Measurements from ENCODE around the gene ACADS.

ACADS gene

GRCh38 chr12:120757226-120757742 is 31.7 kb downstream of the ACADS start:
- no peak for DNase-seq (ENCODE audit: low read depth in 2 of 2)

- no peak for DNase-seq (ENCODE audit: low read depth in 2 of 2)
Observed at GRCh38 chr12:120757949-120758348, 32.3 kb downstream of the ACADS start.

GRCh38 chr12:120758798-120759590 is 33.4 kb downstream of the ACADS start:
- no peak for DNase-seq (ENCODE audit: low read depth in 2 of 2)

- no peak for DNase-seq (ENCODE audit: low read depth in 2 of 2)
Observed at GRCh38 chr12:120759591-120760348, 34.1 kb downstream of the ACADS start.

- no peak for DNase-seq (ENCODE audit: low read depth in 2 of 2)
Observed at GRCh38 chr12:120760349-120761254, 35.0 kb downstream of the ACADS start.

GRCh38 chr12:120761519-120761934 is 35.9 kb downstream of the ACADS start:
- peak; percentile 87 to 89 for DNase-seq (ENCODE audit: low read depth in 2 of 2)

GRCh38 chr12:120762086-120762485 is 36.5 kb downstream of the ACADS start:
- DNase-seq (ENCODE audit: low read depth in 2 of 2): no peak

GRCh38 chr12:120763250-120763649 is 37.6 kb downstream of the ACADS start:
- no peak for DNase-seq (ENCODE audit: low read depth in 2 of 2)

GRCh38 chr12:120764816-120765215 is 39.2 kb downstream of the ACADS start:
- DNase-seq (ENCODE audit: low read depth in 2 of 2): no peak

GRCh38 chr12:120766566-120766965 is 40.9 kb downstream of the ACADS start:
- no peak for DNase-seq (ENCODE audit: low read depth in 2 of 2)

- no peak for DNase-seq (ENCODE audit: low read depth in 2 of 2)
Observed at GRCh38 chr12:120767071-120768024, 41.7 kb downstream of the ACADS start.

GRCh38 chr12:120771097-120771496 is 45.5 kb downstream of the ACADS start:
- no peak for DNase-seq (ENCODE audit: low read depth in 2 of 2)

GRCh38 chr12:120774169-120774916 is 48.7 kb downstream of the ACADS start:
- no peak for DNase-seq (ENCODE audit: low read depth in 2 of 2)

- DNase-seq (ENCODE audit: low read depth in 2 of 2): no peak
Observed at GRCh38 chr12:120775862-120776552, 50.4 kb downstream of the ACADS start.

- no peak for DNase-seq (ENCODE audit: low read depth in 2 of 2)
Observed at GRCh38 chr12:120783197-120783596, 57.6 kb downstream of the ACADS start.

- no peak for DNase-seq (ENCODE audit: low read depth in 2 of 2)
Observed at GRCh38 chr12:120784804-120785203, 59.2 kb downstream of the ACADS start.

GRCh38 chr12:120787889-120788288 is 62.3 kb downstream of the ACADS start:
- no peak for DNase-seq (ENCODE audit: low read depth in 2 of 2)

All from fibroblast of skin of left quadriceps (primary cell).